SU-DHL-6 (cell line): Measurements from ENCODE around the gene FBXL2.

ENCODE experiments used
- EZH2phosphoT487 ChIP-seq: fragments of 200-600 bp; sonication (generic), shearing (Covaris generic); conservative IDR thresholded peaks from 2 replicates; pipeline ENCODE4 v1.6.1; 2018; ENCODE audit warnings: mild to moderate bottlenecking, antibody characterized with exemption, low read length, moderate library complexity, mixed read lengths
- TF ChIP-seq, protein P1 (sequence below): fragments of 200-600 bp; sonication (generic); IDR thresholded peaks from one replicate; pipeline ENCODE4 v1.5.1; 2017; ENCODE audit warnings: antibody characterized with exemption, mild to moderate bottlenecking, low read length, moderate library complexity; ENCODE audit not compliant: insufficient read depth, poor library complexity, severe bottlenecking

- TF ChIP-seq, protein P1, sequence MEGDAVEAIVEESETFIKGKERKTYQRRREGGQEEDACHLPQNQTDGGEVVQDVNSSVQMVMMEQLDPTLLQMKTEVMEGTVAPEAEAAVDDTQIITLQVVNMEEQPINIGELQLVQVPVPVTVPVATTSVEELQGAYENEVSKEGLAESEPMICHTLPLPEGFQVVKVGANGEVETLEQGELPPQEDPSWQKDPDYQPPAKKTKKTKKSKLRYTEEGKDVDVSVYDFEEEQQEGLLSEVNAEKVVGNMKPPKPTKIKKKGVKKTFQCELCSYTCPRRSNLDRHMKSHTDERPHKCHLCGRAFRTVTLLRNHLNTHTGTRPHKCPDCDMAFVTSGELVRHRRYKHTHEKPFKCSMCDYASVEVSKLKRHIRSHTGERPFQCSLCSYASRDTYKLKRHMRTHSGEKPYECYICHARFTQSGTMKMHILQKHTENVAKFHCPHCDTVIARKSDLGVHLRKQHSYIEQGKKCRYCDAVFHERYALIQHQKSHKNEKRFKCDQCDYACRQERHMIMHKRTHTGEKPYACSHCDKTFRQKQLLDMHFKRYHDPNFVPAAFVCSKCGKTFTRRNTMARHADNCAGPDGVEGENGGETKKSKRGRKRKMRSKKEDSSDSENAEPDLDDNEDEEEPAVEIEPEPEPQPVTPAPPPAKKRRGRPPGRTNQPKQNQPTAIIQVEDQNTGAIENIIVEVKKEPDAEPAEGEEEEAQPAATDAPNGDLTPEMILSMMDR: no peak
- no peak for TF ChIP-seq EZH2phosphoT487
These were observed 125.7 kb downstream of the FBXL2 start for GRCh38 chr3:33402936-33403335.
